ENCODE results near the gene ELK3. TPM values are rescaled to one million over a fixed set of nuclear protein-coding genes. Genes with fewer than 3 reads are reported as not detected.

The ELK3 gene
- total RNA-seq, 1 donor from 2014 or later: 29.1 TPM

DNA sequence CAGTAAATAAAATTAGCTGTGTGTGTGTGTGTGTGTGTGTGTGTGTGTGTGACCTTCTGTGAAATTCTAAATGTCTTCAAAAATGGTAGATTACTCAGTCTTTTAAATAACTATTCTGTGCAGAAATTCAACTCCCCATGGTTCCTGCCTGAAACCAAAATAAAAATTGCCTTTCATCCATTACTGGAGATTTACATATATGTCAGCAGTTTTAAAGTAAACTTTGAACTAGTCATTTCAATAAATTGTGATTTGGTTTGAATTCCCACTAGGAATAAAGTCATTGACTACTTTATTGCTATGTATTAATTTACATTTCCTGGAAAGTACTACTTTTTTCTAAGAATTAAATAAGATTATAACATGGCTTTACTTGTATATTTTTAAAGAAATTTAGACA is 5.3 kb downstream of the ELK3 start:
- no peak for ATAC-seq
- no peaks in the 10 kb centered on the region for H3K27me3 ChIP-seq (ENCODE audit: low read depth)
- no peak overlapping the region for H3K27ac ChIP-seq
- peaks cover 36% of the 10 kb centered on the region for H3K4me1 ChIP-seq
- intact Hi-C loops (cut with DNase I): no loop called here
- H3K36me3 ChIP-seq: no peaks in the 10 kb centered on the region
- H3K4me3 ChIP-seq: no peak overlapping the region
- H3K9me3 ChIP-seq: no peaks in the 10 kb centered on the region
- TF ChIP-seq, protein P1, sequence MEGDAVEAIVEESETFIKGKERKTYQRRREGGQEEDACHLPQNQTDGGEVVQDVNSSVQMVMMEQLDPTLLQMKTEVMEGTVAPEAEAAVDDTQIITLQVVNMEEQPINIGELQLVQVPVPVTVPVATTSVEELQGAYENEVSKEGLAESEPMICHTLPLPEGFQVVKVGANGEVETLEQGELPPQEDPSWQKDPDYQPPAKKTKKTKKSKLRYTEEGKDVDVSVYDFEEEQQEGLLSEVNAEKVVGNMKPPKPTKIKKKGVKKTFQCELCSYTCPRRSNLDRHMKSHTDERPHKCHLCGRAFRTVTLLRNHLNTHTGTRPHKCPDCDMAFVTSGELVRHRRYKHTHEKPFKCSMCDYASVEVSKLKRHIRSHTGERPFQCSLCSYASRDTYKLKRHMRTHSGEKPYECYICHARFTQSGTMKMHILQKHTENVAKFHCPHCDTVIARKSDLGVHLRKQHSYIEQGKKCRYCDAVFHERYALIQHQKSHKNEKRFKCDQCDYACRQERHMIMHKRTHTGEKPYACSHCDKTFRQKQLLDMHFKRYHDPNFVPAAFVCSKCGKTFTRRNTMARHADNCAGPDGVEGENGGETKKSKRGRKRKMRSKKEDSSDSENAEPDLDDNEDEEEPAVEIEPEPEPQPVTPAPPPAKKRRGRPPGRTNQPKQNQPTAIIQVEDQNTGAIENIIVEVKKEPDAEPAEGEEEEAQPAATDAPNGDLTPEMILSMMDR (IDR thresholded peaks at IDR 0.05): no peak
- no peak for DNase-seq

DNA sequence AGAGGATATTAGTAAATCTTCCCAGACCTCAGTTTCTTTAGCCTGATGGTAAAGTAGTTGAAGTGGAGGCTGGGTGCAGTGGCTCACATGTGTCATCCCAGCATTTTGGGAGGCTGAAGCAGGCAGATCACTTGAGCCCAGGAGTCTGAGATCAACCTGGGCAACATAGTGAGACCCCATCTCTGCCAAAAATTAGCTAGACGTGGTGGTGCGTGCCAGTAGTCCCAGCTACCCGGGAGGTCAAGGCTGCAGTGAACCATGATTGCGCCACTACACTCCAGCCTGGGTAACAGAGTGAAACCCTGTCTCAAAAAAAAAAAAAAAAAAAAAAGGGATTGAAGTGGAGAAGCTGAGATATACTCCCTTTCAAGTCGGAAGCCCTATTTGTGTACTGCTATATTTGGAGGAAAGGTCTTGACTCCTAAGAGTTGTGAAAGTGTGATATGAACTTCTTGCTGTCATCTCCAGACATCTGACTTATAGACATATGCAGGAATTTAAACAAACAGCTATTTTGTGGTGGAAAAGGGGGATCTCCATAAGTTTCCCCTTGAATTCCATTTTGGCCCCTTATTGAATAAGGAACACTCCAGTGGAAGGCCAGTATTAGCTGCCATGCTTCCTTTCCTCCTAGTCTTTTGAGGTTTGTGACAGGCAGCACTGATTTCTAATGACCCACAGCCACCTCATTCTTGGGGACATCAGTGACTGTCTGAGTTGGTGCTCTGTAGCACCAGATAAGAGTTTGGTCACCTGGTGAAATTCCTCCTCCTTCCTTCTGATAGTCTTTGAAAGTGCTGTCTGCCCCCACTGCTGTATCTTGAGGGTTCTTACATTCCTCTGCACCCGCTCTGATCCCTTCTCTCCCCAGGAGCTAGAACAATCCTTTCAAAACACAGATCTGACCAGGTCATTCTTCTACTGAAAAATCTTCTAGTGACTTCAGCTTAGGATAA is 7.4 kb downstream of the ELK3 start:
- H3K36me3 ChIP-seq: no peaks in the 10 kb centered on the region
- no peak overlapping the region for H3K27ac ChIP-seq
- intact Hi-C loops (cut with DNase I): no loop called here

DNA sequence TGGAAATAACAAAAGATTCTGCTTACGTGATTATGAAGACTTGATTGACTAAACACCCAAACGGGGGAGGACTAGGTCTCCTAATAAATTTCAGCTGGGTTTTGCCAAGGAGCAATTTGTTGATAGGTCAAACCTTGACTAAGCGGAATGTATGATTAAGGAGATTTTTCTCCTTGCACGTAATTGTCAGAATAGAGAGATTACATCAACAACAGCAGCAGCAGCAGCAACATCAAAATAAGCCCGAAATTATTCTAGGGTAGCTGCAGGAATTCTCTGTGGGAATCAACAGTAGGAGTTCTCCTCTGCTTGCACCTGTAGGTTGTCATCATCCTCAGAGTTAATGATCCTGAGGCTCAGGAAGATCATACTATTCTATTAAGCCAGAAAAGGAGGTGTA is 10.2 kb downstream of the ELK3 start:
- no peak for DNase-seq
- Histone ChIP-seq H3K4me1 (peaks cover 38% of the 10 kb centered on the region), H3K36me3 (no peaks in the 10 kb centered on the region), H3K27me3 (ENCODE audit: low read depth) (no peaks in the 10 kb centered on the region), H3K9me3 (no peaks in the 10 kb centered on the region), H3K27ac (no peak overlapping the region), H3K4me3 (no peak overlapping the region)
- intact Hi-C loops (cut with DNase I): no loop called here
- no peak for ATAC-seq
- TF ChIP-seq, protein P1 (IDR thresholded peaks at IDR 0.05): no peak

More for the DNA sequence above, 7.4 kb downstream of the ELK3 start:
- DNase-seq (no peak), ATAC-seq (no peak)
- no peaks in the 10 kb centered on the region for H3K27me3 ChIP-seq (ENCODE audit: low read depth)
- H3K4me1 ChIP-seq: peaks cover 41% of the 10 kb centered on the region
- no peak overlapping the region for H3K4me3 ChIP-seq
- TF ChIP-seq, protein P1 (IDR thresholded peaks at IDR 0.05): no peak
- no peaks in the 10 kb centered on the region for H3K9me3 ChIP-seq

DNA sequence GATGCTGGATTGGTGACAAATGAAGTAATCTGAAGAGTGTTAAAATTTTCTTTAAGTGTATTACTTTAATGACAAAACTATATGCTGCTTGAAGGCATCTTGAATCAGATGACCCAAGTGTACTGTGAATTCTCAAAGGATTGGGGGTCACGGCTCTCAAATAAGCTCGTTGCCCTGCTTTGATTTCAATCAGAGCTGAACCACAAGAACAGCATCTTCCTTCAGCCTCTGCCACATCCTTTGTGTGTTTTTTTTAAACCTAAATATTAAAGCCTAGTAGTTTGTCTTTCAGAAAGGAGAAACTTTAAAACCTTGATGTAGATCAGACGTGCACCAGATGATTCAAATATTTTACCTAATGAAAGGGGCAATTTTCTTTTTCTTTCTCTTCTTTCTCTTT is 11.7 kb downstream of the ELK3 start:
- DNase-seq (no peak), ATAC-seq (no peak)
- Histone ChIP-seq H3K4me1 (peaks cover 47% of the 10 kb centered on the region), H3K36me3 (no peaks in the 10 kb centered on the region), H3K27me3 (ENCODE audit: low read depth) (no peaks in the 10 kb centered on the region), H3K4me3 (no peak overlapping the region), H3K9me3 (no peaks in the 10 kb centered on the region), H3K27ac (no peak overlapping the region)
- TF ChIP-seq, protein P1 (IDR thresholded peaks at IDR 0.05): no peak
- intact Hi-C loops (cut with DNase I): no loop called here

DNA sequence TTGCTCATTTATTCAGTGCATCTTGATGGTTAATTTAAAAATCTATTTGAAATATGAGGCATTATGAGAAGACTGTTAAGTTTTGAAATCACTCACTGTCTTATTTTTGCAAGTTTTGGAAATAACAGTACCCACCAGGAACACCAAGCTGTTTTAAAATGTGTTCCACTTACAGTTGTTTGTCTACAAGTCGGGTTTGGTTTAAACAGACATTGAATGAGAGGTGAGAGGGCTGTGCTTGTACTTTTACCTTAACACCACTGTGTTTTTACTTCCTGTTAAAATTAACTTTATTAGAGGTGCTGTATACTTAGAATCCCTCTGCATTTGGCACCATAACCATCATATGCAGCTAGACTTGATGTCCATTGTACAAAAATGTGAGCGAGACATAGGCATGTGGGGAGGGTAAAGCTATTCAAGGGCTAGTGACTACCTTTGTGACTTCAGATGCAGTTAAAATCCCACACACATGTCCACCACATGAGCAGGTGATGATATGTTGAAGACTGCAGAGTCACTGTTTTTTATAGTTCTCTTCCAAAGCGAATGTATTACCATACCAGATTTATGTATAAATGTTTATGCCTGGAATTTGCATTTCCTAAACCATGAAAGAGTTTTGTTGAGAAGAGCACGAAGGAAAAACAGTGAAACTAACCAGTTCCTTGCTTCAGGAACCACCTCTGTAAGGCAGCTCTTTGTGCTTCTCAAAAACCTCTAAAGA is 12.9 kb downstream of the ELK3 start:
- H3K27me3 ChIP-seq (ENCODE audit: low read depth): no peaks in the 10 kb centered on the region
- H3K4me1 ChIP-seq: peaks cover 43% of the 10 kb centered on the region
- H3K27ac ChIP-seq: no peak overlapping the region
- TF ChIP-seq, protein P1 (IDR thresholded peaks at IDR 0.05): no peak
- H3K4me3 ChIP-seq: no peak overlapping the region
- no peaks in the 10 kb centered on the region for H3K9me3 ChIP-seq
- DNase-seq (no peak), ATAC-seq (no peak)
- no peaks in the 10 kb centered on the region for H3K36me3 ChIP-seq
- intact Hi-C loops (cut with DNase I): no loop called here

Data from lower lobe of right lung (tissue), 2 donors.